GM12874 (cell line): ENCODE results near the gene ZBTB18.

ENCODE experiments used
- TF ChIP-seq, protein P1 (sequence below): IDR thresholded peaks from 2 replicates; pipeline ENCODE4 v1.5.1; 2011; ENCODE audit warnings: low read depth, mild to moderate bottlenecking, control low read depth, low read length, moderate library complexity; ENCODE audit not compliant: insufficient read depth

The ZBTB18 gene

DNA sequence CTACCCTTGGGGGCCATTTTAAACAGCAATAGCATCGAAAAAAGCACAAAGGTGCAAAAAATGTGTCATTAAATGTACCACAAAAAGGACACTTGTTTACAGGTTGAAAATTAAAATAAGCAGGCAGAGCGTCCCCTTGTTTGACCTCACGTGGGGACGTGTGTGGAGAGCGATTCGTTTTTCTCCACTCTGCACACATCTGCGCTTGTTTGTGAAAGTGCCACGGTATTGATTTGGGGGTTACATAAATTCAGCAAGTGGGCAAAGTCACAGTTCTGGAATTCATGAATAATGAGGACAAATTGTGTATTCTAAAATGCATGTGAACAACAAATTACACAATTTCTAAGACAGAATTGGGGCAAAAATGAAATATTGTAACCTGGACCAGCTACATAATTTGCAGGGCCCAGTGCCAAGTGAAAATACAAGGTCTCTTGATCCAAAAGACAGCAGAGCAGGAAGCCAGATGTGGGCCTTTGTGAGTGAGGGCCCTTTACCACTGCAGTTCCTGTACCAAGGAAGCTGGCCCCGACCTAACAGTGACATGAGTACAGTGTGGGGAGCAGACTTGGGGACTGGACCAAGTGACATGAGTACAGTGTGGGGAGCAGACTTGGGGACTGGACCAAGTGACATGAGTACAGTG is 43.9 kb downstream of the ZBTB18 start:
- TF ChIP-seq, protein P1, sequence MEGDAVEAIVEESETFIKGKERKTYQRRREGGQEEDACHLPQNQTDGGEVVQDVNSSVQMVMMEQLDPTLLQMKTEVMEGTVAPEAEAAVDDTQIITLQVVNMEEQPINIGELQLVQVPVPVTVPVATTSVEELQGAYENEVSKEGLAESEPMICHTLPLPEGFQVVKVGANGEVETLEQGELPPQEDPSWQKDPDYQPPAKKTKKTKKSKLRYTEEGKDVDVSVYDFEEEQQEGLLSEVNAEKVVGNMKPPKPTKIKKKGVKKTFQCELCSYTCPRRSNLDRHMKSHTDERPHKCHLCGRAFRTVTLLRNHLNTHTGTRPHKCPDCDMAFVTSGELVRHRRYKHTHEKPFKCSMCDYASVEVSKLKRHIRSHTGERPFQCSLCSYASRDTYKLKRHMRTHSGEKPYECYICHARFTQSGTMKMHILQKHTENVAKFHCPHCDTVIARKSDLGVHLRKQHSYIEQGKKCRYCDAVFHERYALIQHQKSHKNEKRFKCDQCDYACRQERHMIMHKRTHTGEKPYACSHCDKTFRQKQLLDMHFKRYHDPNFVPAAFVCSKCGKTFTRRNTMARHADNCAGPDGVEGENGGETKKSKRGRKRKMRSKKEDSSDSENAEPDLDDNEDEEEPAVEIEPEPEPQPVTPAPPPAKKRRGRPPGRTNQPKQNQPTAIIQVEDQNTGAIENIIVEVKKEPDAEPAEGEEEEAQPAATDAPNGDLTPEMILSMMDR = no peak

- TF ChIP-seq, protein P1 = no peak
Observed at GRCh38 chr1:244095529-244095911, 44.4 kb downstream of the ZBTB18 start.

DNA sequence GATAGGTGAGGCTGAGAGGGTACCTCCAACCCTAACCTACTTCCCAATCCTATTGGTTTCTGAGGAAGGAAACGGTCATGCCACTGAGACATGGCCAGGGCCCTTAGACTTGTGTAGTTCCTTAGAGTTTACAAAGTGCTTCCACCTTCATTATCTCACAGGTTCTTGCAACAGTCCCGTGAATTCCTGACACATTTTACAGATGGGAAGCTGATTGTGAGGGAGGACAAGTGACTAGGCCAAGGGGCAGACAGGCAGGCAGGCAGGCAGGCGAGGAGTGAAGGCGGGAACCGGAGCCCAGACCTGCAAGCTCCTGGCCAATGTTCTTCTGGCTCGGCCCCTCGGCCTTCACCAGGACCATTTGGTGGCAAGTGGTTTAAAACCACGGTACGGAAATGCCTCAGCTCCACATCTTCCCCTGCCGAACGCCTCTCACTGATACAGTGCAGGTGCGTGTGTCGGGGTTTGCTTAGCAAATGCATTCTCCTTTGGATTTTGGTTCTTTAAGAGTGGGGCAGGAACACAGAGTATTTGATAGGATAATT is 45.1 kb downstream of the ZBTB18 start:
- TF ChIP-seq, protein P1 = no peak

DNA sequence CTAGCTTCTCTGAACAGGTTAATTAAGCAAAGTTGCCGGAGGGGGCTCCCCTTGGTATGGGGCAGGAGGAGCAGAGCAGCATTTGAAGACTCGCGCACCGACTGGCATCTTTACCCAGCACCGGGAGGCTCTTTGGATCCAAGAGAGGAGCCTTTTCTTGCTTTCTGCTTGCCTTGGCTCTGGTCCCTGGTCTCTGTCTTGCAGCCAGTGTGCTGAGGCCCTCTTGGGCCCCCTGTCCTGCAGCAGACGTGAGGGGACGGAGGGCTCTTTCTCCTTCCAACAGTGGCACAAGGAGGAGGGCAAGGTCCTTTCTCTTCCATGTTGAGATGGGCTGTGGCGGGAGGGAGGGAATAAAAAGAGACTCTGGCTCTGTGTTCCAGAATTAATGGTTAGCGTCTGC is 45.6 kb downstream of the ZBTB18 start:
- TF ChIP-seq, protein P1 = no peak

DNA sequence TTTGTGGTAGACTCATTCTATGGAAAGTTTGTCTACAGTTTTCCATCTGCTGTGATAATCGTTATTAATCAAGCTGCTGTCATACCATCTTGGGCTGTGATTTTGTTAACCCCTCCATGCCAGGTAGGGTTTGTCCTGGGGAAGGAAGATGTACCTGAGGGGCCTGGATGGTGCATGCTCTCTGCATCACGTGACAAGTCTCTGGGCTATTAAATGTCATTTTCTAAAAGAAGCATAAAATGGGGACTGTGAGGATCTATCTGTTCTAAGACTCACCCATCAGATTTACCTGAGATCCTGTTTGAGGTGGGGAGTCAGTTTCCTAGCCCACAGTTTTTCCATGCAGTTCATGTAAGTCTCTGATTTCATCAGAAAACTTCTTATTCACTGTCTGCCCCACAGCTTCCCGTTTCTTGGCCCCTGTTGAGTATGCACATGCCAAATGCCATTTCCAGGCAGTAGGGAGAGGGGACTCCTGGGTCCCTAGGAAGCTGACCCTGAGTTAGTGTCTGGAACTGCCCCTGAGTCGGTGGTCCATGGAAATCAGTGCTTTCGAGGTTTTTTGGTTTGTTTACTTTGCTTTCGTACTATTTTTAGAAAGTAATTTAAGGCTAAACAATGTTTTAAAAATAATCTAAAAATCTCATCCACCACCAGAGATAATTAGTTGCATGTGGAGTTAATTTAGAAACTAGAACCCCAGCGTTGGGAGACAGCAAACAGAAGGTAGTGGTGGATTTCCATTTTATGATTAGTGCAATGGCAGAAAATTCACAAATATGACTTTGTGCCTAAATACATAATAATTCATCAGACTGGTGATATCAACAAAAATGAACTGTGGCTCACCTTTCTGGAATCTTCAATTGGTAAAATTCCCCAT is 46.7 kb downstream of the ZBTB18 start:
- TF ChIP-seq, protein P1 = no peak

GRCh38 chr1:244099258-244099930 is 48.3 kb downstream of the ZBTB18 start:
- TF ChIP-seq, protein P1 = no peak

GRCh38 chr1:244100276-244100675 is 49.2 kb downstream of the ZBTB18 start:
- TF ChIP-seq, protein P1 = no peak
